ENCODE measurements around the gene DMRT1.

DMRT1 gene

DNA sequence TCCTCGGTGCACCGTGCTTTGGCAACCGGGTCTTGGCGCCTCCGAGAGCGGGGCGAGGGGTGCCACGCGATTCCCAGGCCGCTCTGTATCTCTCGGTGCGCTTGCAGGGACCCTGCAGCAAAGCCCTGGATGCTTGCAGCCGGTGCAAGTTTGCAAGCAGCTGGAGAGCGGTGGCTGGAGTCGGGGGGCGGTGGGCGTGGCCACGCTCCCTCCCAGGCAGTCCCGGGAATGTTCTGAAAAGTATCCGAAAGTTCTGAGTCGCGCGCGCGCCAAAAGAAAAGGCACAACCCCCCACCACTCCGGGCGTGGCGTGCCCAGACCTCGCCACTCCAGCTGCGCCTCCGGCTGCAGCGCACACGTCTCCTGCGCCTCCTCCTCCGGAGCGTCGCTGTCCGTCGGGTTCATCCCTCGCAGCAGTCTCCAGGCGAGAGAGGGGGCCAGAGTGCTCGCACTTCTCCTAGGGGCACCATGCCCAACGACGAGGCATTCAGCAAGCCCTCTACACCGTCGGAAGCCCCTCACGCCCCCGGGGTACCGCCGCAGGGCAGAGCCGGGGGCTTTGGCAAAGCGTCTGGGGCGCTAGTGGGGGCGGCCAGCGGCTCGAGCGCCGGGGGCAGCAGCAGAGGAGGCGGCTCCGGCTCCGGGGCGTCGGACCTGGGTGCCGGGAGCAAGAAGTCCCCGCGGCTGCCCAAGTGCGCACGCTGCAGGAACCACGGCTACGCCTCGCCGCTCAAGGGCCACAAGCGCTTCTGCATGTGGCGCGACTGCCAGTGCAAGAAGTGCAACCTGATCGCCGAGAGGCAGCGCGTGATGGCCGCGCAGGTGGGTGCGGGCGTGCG lies at the start of gene DMRT1:
DMRT1 (plus strand) TSS at position 327 of the 839 bp plus-strand sequence; CDS start at position 469, 142 bp downstream.
- DNase-seq = no peak

GRCh38 chr9:792331-793260 lies 48.9 kb upstream of the DMRT1 start:
- no peak for DNase-seq

GRCh38 chr9:794386-794785 lies 47.1 kb upstream of the DMRT1 start:
- peak in 1 of 3 donors; percentile 40 for DNase-seq

DNA sequence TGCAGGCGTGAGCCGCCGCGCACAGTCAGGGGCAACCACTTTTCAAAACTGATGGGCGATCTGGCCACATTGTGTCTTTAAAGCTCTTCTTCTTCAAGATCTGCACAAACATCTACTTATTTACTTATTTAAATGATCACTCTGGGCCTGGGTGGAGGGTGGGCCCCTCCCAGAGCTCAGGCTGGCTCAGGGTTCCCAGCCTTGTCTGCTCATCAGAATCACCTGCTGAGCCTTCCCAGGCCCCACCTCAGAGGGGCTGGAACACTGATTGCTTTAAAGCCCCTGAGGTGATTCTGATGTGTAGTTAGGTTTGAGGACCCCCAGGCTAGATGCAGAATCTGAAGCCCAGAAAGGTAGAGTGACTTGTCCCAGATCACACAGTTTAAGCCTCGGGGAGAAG lies 45.6 kb upstream of the DMRT1 start:
- DNase-seq = no peak

- DNase-seq = no peak
These were observed 40.8 kb upstream of the DMRT1 start for GRCh38 chr9:800591-801150.

- no peak for DNase-seq
These were observed 40.0 kb upstream of the DMRT1 start for GRCh38 chr9:801399-802071.

DNA sequence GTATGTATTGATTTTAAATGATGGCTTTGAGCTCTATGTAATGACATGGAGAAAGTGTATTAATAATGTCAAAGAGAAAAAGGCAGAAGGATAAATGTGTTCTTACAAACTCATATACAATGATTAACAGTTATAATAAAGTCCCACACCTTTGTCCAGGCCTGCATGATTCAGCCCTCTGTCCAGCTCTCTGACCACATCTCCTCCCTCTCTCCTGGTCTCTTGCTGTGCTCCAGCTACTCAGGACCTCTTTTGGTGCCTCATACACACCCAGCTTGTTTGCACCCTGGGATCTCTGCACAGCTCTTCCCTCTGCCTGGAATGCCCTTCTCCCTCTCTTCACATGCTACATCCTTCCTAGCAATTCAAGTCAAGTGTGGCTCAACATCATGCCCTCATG lies 37.5 kb upstream of the DMRT1 start:
- no peak for DNase-seq

DNA sequence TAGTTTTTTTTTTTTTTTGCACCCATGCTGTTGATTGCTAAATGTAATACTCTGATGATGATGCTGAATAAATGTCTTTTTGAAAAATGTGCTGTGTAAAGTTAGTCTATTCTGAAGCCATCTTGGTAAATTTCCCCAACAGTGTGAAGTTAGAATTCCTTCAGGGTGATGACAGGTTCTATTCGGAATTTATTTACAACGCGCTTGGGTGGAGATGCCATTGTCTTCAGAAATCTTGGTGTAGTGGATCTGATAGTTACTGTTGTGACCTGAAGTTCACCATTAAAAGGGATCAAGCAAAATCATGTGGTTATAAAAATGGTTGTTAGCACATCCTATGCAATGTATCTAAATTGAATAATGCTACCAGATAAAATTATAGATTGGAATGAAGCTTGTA lies 36.3 kb upstream of the DMRT1 start:
- no peak for DNase-seq

GRCh38 chr9:806285-807156 lies 35.0 kb upstream of the DMRT1 start:
- DNase-seq = peak; percentile 43 to 68 (median 60)

GRCh38 chr9:811106-811531 lies 30.4 kb upstream of the DMRT1 start:
- DNase-seq = no peak

DNA sequence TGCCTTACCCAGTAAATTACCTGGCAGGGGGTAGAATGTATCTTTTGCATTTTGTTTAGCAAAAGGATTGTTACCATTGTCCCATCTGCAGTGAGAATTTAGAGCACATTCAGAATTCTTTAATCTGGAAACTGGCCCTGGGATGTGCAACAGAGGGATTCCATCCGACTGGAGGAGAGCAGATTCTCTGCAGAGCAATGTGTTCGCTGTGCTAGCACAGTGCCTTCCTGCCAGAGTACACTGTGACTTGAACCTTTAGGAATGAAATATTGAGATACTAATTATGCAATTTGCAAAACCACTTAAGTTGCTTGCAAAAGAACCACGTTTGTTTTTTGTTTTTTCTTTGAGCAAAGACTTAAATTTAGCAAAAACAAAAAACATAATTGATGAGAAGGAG lies 22.5 kb upstream of the DMRT1 start:
- DNase-seq = no peak

DNA sequence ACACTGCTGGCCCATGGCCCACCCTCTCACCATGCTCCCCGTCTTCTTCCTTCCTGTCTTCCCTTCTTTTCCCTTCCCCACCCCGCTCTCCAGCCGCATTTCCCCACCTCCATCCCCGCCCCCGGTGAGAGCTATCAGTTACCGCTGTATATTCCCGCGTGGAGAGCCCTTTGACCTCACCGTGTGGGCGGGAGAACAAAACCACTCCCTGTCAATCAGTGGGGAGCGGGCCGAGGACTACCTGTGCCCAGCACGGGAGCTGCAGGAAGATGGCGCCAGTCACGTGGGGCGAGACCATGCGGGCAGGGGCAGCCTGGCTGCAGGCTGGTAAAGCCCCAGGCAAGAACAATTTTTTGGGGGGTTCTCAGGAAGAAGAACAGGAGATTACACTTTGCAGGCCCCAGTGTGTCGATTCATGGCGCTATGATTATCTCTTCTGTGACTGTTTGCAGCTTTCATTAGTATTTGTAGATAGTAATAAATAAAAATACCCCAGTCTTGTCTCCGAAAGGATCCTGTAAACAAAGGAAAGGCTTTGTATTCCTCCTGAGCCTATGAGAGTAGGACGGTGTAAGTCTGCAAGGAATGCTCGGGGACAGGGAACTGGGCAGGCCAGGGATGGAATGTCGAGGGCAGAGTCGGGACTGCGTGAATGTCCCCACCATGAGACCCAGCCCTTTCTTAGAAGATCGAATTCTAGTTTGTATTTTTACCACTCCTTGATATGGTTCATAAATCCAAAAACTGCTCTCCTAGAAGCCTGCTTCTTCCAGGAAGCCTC lies 14.8 kb upstream of the DMRT1 start:
- DNase-seq = no peak

GRCh38 chr9:840343-840742 lies 1.2 kb upstream of the DMRT1 start:
- no peak for DNase-seq

GRCh38 chr9:842635-843426 lies 1.3 kb downstream of the DMRT1 start:
- DNase-seq = no peak

DNA sequence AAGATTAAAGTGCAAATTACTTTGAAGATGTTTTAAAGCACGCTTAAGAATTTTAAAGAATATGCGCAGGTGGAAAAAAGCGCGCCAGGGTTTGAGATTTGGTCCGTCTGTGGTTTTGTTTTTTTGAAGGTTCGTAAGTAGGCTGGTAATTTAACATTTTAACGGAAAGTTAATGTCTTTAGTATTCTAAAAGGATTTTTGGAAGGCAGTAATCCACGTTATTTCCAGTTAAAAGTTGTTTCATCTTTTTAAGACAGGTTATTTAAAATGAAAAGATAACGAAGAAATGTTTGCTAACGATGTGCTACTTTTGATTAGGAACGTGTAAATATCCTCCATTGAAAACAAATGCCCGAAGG lies 1.9 kb downstream of the DMRT1 start:
- DNase-seq = no peak

GRCh38 chr9:846852-847251 lies 5.4 kb downstream of the DMRT1 start:
- no peak for DNase-seq

- DNase-seq = no peak
These were observed 6.0 kb downstream of the DMRT1 start for GRCh38 chr9:847505-847904.

GRCh38 chr9:849431-849830 lies 7.9 kb downstream of the DMRT1 start:
- DNase-seq = no peak

- no peak for DNase-seq
These were observed 11.0 kb downstream of the DMRT1 start for GRCh38 chr9:852539-852938.

DNA sequence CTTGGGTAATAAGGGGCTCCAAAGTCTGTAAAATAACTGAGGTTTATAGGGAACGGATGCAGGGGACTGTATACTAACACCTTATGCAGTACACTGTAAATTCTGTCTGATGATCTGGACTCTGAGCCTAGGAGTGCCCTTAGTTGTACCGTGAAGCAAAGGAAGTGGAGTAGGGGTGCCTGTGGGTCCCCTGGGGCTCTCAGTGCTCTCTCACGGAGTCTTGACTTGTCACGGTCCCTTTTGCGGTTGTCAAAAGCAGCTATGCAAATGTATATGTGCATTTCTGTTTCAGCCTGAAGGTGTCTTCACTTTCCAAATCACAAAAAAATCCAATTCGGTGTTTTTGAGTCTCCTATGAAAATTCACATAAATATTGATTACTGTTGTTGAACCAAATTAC lies 17.8 kb downstream of the DMRT1 start:
- no peak for DNase-seq
